ENCODE data around the gene TCTA. TPM values are rescaled to one million over a fixed set of nuclear protein-coding genes. Genes with fewer than 3 reads are reported as not detected.

The TCTA gene
- total RNA-seq, 1 experiment from 2014 or later, result 12.0 TPM

DNA sequence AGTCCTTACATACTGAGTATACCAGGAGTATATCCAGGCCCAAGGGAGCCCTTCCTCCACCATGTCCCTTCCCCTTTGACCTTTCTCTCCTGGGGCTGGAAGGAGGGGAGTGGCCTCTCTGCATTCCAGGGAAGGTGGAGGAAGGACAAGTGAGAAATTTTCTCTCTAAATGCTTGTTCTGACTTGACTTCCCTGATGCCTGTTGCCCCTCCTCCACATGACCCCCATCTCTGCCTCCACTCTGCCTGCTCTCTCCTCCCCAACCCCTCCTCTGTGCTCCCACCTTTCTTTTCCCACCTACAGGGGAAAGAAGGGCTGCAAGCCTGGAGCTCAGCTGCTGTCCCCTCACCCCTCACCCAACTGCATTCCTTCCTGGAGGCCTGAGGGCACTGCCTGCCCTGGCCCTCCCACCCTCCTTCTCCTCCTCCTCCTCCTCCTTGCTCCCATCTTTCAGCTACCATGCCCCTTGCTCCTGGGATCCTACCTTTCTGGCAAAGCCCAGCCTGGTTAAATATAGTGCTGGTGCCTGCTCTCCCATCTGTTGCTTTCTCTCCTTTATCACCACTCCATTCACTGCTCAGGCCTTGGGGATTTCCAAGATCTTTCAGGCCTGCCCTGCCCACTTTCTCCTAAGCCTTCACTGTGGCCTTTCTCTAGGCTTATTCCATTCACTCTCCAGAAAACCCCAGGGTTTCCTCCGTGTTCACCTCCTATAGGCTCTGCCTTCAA lies 49.4 kb downstream of the TCTA start:
- POLR2A ChIA-PET (ENCODE audit: low non-redundant PET), result no interaction called here
- DNase-seq (ENCODE audit: low spot score), result no peak
- Histone ChIP-seq H3K36me3 (ENCODE audit: insufficient read depth, low read length, poor library complexity, severe bottlenecking) (no peaks in the 10 kb centered on the region), H3K27ac (ENCODE audit: low read depth, low read length, poor library complexity, severe bottlenecking) (no peak overlapping the region), H3K9me3 (ENCODE audit: low read depth, low read length, poor library complexity, severe bottlenecking) (no peaks in the 10 kb centered on the region), H3K4me1 (ENCODE audit: insufficient read depth, low read length, poor library complexity, severe bottlenecking) (no peaks in the 10 kb centered on the region), H3K27me3 (replicated peaks; ENCODE audit: insufficient read depth, low read depth, low read length, poor library complexity) (no peaks in the 10 kb centered on the region), H3K4me3 (ENCODE audit: low read depth, low read length, poor library complexity, severe bottlenecking) (no peak overlapping the region)
- CTCF ChIA-PET, result no interaction called here
- intact Hi-C loops (cut with micrococcal nuclease; ENCODE audit: unreplicated experiment), result no loop called here
- TF ChIP-seq EZH2 (IDR thresholded peaks at IDR 0.05; ENCODE audit: borderline replicate concordance, low read depth, low read length, poor library complexity, severe bottlenecking), result no peak
- TF ChIP-seq, protein P1, sequence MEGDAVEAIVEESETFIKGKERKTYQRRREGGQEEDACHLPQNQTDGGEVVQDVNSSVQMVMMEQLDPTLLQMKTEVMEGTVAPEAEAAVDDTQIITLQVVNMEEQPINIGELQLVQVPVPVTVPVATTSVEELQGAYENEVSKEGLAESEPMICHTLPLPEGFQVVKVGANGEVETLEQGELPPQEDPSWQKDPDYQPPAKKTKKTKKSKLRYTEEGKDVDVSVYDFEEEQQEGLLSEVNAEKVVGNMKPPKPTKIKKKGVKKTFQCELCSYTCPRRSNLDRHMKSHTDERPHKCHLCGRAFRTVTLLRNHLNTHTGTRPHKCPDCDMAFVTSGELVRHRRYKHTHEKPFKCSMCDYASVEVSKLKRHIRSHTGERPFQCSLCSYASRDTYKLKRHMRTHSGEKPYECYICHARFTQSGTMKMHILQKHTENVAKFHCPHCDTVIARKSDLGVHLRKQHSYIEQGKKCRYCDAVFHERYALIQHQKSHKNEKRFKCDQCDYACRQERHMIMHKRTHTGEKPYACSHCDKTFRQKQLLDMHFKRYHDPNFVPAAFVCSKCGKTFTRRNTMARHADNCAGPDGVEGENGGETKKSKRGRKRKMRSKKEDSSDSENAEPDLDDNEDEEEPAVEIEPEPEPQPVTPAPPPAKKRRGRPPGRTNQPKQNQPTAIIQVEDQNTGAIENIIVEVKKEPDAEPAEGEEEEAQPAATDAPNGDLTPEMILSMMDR (conservative IDR thresholded peaks at IDR 0.05; ENCODE audit: low read depth, low read length), result no peak
- BruUV-seq (replicated peaks), result no TSS peak

DNA sequence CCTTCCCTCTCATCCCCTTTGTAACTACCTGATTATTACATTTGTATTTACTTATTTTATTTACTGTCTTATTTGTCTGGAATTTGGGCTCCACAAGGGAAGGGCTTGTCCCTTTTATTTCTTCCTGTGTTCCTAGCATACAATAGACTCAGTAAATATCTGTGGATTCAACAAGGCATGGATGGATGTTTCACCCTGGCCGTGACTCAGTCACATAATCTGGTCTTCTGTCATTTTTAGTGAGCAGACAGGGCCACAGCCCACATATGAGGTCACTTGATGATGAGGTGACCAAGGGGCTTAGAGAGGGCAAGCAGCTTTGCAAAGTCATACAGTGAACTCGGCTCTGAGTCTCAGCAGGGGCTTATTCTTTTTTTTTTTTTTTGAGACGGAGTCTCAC lies 50.0 kb downstream of the TCTA start:
- Histone ChIP-seq H3K27me3 (replicated peaks; ENCODE audit: insufficient read depth, low read depth, low read length, poor library complexity) (no peaks in the 10 kb centered on the region), H3K4me1 (ENCODE audit: insufficient read depth, low read length, poor library complexity, severe bottlenecking) (no peaks in the 10 kb centered on the region), H3K4me3 (ENCODE audit: low read depth, low read length, poor library complexity, severe bottlenecking) (no peak overlapping the region), H3K27ac (ENCODE audit: low read depth, low read length, poor library complexity, severe bottlenecking) (no peak overlapping the region), H3K9me3 (ENCODE audit: low read depth, low read length, poor library complexity, severe bottlenecking) (no peaks in the 10 kb centered on the region), H3K36me3 (ENCODE audit: insufficient read depth, low read length, poor library complexity, severe bottlenecking) (no peaks in the 10 kb centered on the region)
- intact Hi-C loops (cut with micrococcal nuclease; ENCODE audit: unreplicated experiment), result no loop called here
- no peak for TF ChIP-seq EZH2 (IDR thresholded peaks at IDR 0.05; ENCODE audit: borderline replicate concordance, low read depth, low read length, poor library complexity, severe bottlenecking)
- TF ChIP-seq, protein P1 (conservative IDR thresholded peaks at IDR 0.05; ENCODE audit: low read depth, low read length), result no peak
- no peak for DNase-seq (ENCODE audit: low spot score)
- POLR2A ChIA-PET (ENCODE audit: low non-redundant PET), result no interaction called here
- BruUV-seq (replicated peaks), result no TSS peak
- CTCF ChIA-PET, result no interaction called here

DNA sequence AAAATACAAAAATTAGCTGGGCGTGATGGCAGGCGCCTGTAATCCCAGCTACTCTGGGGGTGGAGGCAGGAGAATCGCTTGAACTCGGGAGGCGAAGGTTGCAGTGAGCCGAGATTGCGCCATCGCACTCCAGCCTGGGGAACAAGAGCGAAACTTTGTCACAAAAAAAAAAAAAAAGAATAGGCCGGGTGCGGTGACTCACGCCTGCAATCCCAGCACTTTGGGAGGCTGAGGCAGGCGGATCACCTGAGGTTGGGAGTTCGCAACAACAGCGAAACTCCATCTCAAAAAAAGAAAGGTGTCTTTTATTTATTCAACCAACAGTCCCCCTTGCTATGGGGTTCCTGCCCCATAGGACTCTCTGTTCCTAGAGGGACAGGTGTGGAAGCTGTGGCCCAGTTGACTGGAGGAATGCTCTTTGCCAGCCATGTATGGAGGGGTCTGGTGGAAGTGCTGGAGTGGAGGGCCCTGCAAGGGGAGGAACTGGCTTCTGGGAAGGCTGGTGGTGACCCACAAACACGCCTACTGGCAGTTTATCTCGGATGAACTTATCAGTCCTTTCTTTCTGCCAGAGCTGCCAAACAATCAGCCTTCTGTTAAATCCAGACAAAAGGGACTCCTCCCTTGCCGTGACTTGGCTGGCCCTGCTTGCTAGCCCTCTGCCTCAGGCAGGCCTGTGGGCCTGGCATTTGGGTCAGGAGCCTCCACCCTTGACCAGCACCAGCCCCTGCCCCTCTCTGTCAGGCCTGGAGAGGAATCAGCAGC lies 53.2 kb downstream of the TCTA start:
- no peak for TF ChIP-seq EZH2 (IDR thresholded peaks at IDR 0.05; ENCODE audit: borderline replicate concordance, low read depth, low read length, poor library complexity, severe bottlenecking)
- TF ChIP-seq, protein P1 (conservative IDR thresholded peaks at IDR 0.05; ENCODE audit: low read depth, low read length), result no peak
- no peaks in the 10 kb centered on the region for H3K9me3 ChIP-seq (ENCODE audit: low read depth, low read length, poor library complexity, severe bottlenecking)
- H3K27me3 ChIP-seq (replicated peaks; ENCODE audit: insufficient read depth, low read depth, low read length, poor library complexity), result no peaks in the 10 kb centered on the region
- intact Hi-C loops (cut with micrococcal nuclease; ENCODE audit: unreplicated experiment), result no loop called here
- ChIA-PET POLR2A (ENCODE audit: low non-redundant PET) (interaction anchor here (0.5 kb wide), 1 partner anchor 178 kb away, joined by 4 read pairs; no protein-coding TSS in a partner anchor), CTCF (no interaction called here)
- H3K36me3 ChIP-seq (ENCODE audit: insufficient read depth, low read length, poor library complexity, severe bottlenecking), result no peaks in the 10 kb centered on the region
- no peak overlapping the region for H3K27ac ChIP-seq (ENCODE audit: low read depth, low read length, poor library complexity, severe bottlenecking)
- H3K4me1 ChIP-seq (ENCODE audit: insufficient read depth, low read length, poor library complexity, severe bottlenecking), result no peaks in the 10 kb centered on the region
- H3K4me3 ChIP-seq (ENCODE audit: low read depth, low read length, poor library complexity, severe bottlenecking), result no peak overlapping the region
- no TSS peak for BruUV-seq (replicated peaks)
- no peak for DNase-seq (ENCODE audit: low spot score)

Other genes starting within 250 kb of the TCTA start
- 10.4 and 10.6 TPM in 2 replicates for gene CCDC71, start 246.1 kb upstream of the TCTA start, total RNA-seq (2021)
- gene KLHDC8B, start 240.8 kb upstream of the TCTA start, total RNA-seq (2021), result 5.1 and 6.9 TPM in 2 replicates
- gene C3orf62, start 135.2 kb upstream of the TCTA start, total RNA-seq (2021), result 1.8 and 2.0 TPM in 2 replicates
- 32.3 and 32.8 TPM in 2 replicates for gene USP4, start 72.4 kb upstream of the TCTA start, total RNA-seq (2021)
- gene GPX1, start 54.1 kb upstream of the TCTA start, total RNA-seq (2021), result 122 and 128 TPM in 2 replicates
- 194 and 198 TPM in 2 replicates for gene RHOA, start 447 bp upstream of the TCTA start, total RNA-seq (2021)
- 1.3 and 2.1 TPM in 2 replicates for gene AMT, start 10.1 kb downstream of the TCTA start, total RNA-seq (2021)
- 2.9 and 6.8 TPM in 2 replicates for gene NICN1, start 16.9 kb downstream of the TCTA start, total RNA-seq (2021)
- 36.5 and 36.8 TPM in 2 replicates for gene DAG1, start 57.8 kb downstream of the TCTA start, total RNA-seq (2021)
- gene BSN, start 142.1 kb downstream of the TCTA start, total RNA-seq (2021), result 1.1 and 1.4 TPM in 2 replicates